Kidney epithelial cell (primary cell): Measurements from ENCODE around the gene LYZL6. TPM values are rescaled to one million over a fixed set of nuclear protein-coding genes. Genes with fewer than 3 reads are reported as not detected.

Experiments used
- DNase-seq: peaks from one replicate; pipeline ENCODE4 v3.0.0-alpha.2; 2010; ENCODE audit warnings: low read depth
- H3K27me3 ChIP-seq: 2 replicates; pipeline ENCODE4 v1.6.0; 2011; ENCODE audit warnings: low read length; ENCODE audit not compliant: control insufficient read depth, insufficient read depth
- H3K36me3 ChIP-seq: 2 replicates; pipeline ENCODE4 v1.5.1; 2011; ENCODE audit warnings: low read length; ENCODE audit not compliant: control insufficient read depth, insufficient read depth
- H3K4me3 ChIP-seq: 2 replicates; pipeline ENCODE4 v1.5.1; 2011; ENCODE audit warnings: low read depth, mild to moderate bottlenecking, control low read depth, low read length
- CTCF ChIP-seq: IDR thresholded peaks from 2 replicates; pipeline ENCODE4 v1.5.1; 2011; ENCODE audit warnings: mild to moderate bottlenecking, moderate library complexity, low read length, control low read depth, inconsistent platforms; ENCODE audit not compliant: insufficient read depth, poor library complexity, severe bottlenecking
- total RNA-seq: library from RNA; depleted of rRNA; stranded (reverse); fragments of >200 nt; gene quantifications from 2 replicates; pipeline ENCODE4 v1.2.3, GENCODE V29; 2015

LYZL6 gene
- total RNA-seq, 1 donor from 2014 or later = not detected

GRCh38 chr17:35968520-35969054, 25.1 kb upstream of the LYZL6 start:
- Histone ChIP-seq H3K4me3 (no peak overlapping the region), H3K27me3 (no peaks in the 10 kb centered on the region), H3K36me3 (no peaks in the 10 kb centered on the region)
- no peak for TF ChIP-seq CTCF
- no peak for DNase-seq

- DNase-seq = no peak
- no peaks in the 10 kb centered on the region for H3K36me3 ChIP-seq
- H3K27me3 ChIP-seq = no peaks in the 10 kb centered on the region
- H3K4me3 ChIP-seq = no peak overlapping the region
- no peak for TF ChIP-seq CTCF
Observed at GRCh38 chr17:35965272-35965671, 21.8 kb upstream of the LYZL6 start.

- no peak for DNase-seq
- Histone ChIP-seq H3K27me3 (no peaks in the 10 kb centered on the region), H3K36me3 (no peaks in the 10 kb centered on the region), H3K4me3 (no peak overlapping the region)
- TF ChIP-seq CTCF = no peak
Observed at GRCh38 chr17:35963663-35964062, 20.1 kb upstream of the LYZL6 start.

- Histone ChIP-seq H3K36me3 (no peaks in the 10 kb centered on the region), H3K27me3 (peaks cover 3% of the 10 kb centered on the region), H3K4me3 (no peak overlapping the region)
- no peak for DNase-seq
- TF ChIP-seq CTCF = no peak
Observed at GRCh38 chr17:35953720-35954119, 10.2 kb upstream of the LYZL6 start.

GRCh38 chr17:35949401-35949800, 5.9 kb upstream of the LYZL6 start:
- DNase-seq = no peak
- no peak overlapping the region for H3K4me3 ChIP-seq
- H3K36me3 ChIP-seq = no peaks in the 10 kb centered on the region
- no peak for TF ChIP-seq CTCF
- H3K27me3 ChIP-seq = peaks cover 3% of the 10 kb centered on the region

GRCh38 chr17:35948092-35948491, 4.6 kb upstream of the LYZL6 start:
- Histone ChIP-seq H3K27me3 (peaks cover 3% of the 10 kb centered on the region), H3K4me3 (no peak overlapping the region), H3K36me3 (no peaks in the 10 kb centered on the region)
- no peak for TF ChIP-seq CTCF
- DNase-seq = no peak
